NCI-H2227 treated with DMSO at 0.1 percent for 48 hours (cell line): ENCODE measurements around the gene ASAP2.
A peak's percentile ranks its signal among the peaks of the same experiment; 100 is the strongest.

Experiments used
- DNase-seq: peaks from one replicate; lab custom pipeline; 2025; lab: John Stamatoyannopoulos, UW

ASAP2 gene

DNA sequence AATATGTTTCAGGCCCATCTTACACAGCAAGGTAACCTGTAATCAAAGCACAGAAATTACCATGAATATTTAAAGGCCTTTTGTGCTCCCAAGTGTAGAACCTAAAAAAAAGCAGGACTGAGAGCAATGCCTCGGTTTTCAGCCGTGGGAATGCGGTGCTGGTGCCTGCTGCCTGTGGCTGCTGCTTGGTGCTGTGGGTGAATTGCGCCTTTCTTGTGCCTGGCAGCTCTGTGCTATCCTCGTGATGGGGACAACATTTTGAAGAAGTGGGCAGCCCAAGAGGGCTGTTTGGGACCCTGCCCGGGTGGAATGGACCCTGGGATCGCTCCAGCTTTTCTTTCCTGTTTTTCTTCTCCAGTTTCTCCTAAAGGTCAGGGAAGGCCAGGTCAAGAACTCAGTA, 91.2 kb downstream of the ASAP2 start:
- no peak for DNase-seq

DNA sequence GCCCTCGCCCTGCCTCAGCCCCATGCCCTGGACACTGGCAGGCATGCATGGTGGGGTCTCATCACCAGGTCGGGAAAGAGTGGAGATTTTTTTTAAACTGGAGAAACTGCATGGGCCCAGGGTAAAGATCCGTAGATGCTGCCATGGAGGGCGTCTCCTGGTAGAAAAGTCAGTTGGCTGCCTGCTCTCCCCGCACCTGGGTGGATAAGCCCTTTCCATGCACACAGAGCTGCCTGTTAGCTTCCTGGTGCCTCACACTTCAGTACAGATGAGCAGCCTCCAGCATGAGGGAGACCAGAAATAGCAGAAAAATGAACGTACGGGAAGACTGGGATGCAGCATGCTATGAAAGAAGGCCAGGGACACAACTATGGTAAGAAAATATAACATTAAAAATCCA, 92.0 kb downstream of the ASAP2 start:
- DNase-seq, result no peak

DNA sequence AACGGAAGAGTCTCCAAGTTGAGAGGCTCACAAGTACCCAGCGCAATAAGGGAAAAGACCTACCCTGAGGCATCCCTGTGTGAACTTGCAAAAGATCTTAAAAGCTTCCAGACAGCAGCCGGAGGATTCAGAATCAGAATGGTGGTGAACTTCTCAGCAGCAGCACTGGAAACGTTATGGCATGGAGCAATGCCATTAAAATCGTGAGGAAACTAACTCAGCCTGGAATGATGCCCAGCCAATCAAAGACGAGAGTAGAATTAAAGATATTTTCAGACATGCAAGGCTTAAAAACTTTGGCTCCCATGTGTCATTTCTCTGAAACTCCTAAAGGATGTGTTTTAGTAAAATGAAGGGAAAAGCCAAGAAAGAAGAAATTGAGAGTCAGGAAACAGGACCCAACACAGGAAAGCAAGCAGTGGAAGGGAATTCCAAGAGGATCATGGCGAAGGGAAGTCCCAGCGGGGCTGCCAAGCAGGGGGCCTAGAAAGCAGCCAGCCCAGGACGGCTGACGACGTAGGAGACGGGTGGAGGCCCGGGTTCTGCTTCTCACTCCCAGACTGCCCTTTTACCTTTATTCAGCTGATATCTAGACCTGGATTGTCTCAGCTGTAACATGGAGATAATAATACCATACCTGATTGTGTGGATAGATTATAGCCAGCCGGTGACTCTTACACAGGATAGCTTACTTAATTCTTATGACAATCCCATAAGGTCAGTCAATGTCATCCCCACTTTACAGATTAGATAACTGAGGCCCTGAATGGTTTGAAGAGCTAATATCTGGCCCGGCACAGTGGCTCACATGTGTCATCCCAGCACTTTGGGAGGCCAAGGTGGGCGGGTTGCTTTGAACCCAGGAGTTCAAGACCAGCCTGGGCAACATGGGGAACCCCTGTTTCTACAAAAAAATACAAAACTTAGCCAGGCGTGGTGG, 92.8 kb downstream of the ASAP2 start:
- no peak for DNase-seq

DNA sequence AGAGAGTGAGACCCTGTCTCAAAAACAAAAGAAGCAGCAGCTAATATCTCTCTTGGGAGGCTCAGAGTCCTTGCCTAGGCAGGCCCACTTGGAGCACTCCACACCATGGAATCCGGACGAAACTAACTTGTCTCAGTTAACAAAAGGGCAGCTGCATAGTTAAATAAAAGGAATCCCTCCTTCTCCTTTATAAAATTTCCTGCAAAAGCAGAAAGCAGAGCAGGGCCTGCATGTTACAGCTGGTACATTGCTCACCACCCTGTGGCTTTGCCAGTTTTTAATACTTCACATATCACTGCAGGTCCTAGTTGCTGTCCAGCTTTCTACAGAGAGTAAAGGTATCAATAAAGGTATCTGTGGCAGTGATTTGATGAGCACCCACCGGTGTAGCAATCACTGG, 93.6 kb downstream of the ASAP2 start:
- no peak for DNase-seq

DNA sequence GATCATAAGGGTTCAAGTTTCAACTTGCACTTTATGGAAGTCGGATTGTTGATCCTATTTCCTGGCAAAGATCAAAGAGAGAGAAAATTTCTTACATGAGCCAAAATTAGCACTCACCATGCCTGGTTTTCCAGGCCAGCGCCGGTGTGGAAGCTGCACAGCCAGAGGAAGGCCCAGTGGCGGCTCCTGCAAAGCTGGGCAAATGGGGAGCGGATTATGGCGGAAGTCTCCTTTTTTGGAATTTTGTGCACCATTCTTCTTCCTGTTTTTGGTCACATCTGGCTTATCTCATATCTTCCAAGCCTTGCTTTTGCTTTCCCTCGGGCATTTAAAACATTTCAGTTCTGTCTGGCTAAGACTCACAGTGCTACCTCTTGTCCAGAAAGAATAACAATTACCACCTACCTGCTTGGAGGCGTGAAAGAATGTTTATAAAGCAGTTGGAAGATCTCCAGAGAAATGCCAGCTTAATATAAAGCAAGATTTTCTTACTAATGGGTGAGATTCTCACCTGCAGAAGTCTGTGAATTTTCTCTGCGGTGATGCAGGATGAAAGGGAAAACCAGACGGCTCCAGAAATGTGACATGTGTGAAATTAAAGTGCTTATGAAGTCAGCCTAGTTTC, 94.3 kb downstream of the ASAP2 start:
- no peak for DNase-seq

DNA sequence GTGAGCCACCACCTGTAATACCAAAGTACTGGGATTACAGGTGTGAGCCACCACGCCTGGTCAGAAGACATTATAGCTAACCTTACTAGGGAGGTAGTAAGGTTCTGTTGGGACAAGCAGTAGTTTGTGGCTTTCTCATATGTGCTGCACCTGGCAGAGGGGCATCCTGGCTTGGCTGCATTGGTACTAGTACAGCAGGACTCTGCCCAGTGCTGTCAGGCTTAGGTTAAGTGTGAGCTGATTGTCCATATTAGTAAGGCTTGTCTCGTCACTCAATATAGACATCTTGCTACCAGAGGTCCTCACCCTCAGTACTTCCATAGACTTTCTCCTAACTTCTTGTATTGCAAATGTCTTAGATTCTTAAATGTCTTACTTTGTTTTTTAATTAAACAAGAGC, 96.1 kb downstream of the ASAP2 start:
- DNase-seq, result no peak

DNA sequence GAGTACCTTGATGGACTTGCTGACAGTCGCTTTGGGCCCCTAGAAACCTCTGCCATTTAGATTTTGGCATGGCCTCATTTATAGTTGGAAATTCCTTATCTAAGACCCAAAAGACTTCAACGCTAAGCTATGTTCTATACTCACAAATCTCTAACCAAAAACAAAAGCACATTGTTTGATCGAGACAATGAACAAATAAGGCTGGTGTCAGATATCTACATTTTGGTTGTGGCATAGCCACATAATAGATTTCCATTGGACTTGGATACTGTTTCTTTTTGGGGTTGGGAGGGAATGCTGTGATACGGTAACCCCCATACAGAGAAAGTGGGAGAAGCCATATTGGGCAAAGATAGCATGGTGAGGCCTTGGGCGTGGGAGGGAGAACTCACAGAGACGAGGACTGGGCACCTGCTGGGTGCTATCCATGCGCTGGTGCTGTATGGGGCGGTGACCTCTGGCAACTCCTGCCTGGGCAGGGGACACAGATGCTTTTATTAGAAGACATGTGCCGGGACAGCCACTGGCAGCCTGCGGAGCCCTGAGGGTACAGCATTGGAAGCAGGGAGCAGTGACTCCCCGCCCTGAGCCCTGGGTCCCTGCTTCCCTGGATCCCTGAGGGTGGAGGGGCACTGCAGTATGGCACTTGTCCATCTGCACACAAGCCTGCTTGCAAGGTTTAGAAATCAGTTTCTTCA, 97.1 kb downstream of the ASAP2 start:
- DNase-seq, result no peak

DNA sequence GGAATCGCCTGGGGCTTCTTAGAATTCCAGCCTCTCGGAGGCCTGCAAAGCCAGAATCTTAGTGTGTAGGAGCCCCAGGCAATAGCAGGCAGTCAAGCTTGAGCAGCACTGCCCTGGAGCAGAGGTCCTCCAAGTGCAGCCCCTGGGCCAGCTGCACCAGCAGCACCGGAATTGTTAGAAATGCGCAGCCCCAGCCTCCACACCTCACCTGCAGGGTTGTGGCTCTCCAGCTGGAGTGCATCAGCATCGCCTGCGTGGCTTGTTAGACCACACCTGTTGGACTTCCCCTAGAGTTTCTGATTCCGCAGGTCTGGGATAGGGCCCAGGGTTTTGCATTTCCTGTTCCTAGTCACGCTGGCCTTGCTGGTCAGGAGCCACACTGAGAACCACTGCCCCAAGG, 100.3 kb downstream of the ASAP2 start:
- DNase-seq, result no peak

DNA sequence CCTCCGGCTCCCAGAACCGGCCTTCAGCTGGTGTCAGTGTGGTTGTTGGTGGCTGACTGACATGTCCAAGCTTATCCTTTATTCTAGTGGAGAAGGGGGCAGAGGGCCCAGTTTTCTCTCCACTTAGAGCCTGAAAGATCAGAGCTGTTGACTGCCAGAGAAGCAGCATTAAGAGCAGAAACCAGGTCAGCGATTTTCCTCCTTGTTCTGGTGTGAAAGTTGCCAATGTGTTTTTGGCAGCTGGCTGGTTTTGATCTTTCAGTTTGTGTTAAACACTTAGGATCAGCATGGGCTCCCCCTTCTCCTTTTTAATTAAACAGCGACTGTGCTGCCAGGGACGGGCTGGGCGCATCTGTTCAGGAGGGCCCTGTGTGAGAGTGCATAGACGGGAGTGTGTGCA, 100.9 kb downstream of the ASAP2 start:
- no peak for DNase-seq

DNA sequence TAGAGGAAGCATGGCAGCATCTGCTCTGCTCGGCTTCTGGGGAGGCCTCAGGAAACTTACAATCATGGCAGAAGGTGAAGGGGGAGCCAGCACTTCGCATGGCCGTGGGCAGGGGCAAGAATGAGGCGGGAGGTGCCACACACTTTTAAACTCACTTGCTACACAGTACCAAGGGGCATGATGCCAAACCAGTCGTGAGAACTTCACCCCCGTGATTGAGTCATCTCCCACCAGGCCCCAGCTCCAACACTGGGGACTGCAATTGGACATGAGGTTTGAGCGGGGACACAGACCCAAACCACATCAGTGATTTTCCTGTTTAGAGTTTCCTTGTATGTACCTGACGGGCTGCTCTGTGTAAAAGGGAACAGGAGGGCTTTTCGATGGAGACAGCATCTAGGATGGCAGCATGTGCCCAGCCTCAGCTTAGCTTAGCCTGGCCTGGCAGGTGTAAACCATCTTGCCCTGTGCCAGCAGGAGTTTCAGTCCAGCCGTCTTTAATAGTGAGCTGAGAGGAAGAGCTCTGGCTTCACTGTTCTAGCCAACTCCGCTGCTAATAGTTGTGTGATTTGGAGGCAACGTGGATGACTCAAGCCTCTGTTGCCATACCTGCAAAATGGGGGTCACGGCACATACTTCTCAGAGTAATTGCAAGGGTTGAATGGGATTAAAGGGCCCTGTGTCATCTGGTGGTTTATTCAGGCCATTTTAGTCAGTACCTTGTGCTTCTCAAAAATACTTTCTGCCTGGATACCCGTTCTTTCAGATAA, 101.8 kb downstream of the ASAP2 start:
- no peak for DNase-seq

DNA sequence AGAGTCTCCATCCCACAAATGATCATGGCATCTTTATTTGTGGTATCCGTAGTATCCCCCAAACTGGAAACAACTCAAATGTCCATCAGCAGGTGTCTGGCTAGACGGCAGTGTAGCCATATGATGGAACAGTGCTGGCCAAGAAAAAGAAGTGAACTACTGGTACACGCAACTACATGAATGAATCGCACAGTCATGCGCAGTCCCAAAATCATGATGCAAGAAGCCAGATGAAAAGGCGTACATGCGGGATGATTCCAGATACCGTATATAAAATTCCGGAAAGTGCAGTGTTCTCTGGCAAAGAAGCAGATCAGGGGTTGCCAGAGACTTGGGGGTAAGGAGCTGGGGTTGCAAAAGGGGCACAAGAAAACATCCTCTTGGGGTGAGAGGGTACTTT, 102.5 kb downstream of the ASAP2 start:
- no peak for DNase-seq

DNA sequence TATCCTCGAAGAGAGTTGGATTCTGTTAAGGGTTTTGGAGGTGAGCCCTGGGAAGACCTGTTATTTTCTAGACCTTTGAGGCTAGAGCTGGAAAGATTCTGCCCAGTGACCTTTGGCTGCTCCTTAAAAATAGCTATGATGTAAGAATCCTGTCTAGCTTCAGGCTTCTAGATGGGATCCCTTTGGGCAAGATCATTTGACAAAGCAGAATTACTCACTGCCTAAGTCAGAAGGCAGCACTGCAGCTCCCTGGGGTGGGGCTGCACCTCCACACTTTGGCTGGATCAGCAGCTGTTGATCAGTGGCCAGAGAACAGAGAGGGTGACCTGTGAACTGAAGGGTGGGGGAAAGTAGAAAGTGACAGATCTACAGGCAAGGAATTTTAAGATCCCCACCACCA, 103.8 kb downstream of the ASAP2 start:
- no peak for DNase-seq

DNA sequence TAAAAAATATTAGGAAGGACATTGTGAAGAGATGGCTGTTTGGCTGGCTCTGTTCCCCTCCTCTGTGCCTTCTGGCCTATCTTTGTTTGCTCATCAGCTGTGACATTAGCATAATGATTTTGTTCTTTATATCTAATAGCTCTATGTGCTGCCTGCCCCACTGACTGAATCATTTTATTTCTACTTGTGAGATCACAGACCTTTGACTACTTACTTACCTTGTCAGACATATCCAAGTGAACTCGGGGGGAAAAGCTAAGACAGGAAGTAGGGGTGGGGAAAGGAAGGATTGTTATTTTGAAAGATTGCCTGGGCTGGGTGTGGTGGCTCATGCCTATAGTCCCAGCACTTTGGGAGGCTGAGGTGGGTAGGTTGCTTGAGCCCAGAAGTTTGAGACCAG, 104.2 kb downstream of the ASAP2 start:
- DNase-seq, result no peak

DNA sequence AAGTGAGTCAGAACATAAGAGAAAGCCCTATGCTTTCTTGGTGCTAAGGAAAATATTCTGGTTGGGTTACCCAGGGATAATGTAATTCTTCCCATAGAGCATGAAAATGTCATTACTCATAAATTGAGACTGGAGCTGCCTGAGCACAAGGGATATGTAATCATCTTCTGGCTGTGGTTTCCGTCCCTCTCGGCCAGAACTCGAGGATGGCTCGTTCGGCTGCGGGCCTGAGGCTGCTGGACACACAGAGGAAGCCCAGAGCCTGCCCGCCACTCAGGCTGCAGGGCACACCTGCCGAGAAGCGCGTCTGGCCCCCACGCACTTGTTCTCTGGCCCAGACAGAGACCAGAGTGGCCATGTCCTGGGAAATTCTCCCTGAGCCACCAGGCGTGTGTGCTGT, 104.9 kb downstream of the ASAP2 start:
- peak; percentile 27 for DNase-seq

DNA sequence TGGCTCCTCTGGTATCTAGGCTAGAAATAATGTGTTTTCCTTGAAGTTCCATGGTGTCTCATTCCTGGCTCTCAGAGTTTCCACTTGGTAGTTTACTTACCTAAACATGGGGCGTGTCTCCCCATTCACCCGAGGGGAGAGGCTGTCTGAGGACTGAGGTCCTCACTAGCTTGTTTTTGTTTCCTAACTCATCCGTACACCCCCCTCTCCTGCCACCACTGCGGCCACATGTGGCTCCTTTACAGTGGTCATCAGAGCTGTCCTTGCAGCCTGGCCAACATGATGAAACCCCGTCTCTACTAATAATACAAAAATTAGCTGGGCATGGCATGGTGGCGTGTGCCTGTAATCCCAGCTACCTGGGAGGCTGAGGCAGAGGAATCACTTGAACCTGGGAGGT, 106.0 kb downstream of the ASAP2 start:
- no peak for DNase-seq

DNA sequence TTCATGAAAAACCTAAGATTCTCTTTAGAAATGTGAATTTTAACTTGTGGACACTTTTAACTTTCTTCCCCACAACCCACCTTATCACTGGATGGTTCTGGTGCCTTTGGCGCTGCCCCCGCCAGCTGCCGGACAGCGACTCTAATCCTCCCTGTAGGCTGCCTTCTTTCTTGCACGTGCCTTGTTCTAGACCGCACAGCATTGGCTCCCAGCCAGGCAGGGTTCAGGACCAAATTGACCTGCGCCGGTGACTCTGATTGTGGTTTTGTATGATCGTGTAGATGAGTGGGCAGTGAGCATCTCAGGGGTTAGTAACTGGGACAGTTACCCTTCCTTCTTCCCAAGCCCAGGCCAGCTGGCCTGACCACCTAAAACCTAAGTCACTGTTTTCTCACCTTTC, 106.8 kb downstream of the ASAP2 start:
- DNase-seq, result no peak

DNA sequence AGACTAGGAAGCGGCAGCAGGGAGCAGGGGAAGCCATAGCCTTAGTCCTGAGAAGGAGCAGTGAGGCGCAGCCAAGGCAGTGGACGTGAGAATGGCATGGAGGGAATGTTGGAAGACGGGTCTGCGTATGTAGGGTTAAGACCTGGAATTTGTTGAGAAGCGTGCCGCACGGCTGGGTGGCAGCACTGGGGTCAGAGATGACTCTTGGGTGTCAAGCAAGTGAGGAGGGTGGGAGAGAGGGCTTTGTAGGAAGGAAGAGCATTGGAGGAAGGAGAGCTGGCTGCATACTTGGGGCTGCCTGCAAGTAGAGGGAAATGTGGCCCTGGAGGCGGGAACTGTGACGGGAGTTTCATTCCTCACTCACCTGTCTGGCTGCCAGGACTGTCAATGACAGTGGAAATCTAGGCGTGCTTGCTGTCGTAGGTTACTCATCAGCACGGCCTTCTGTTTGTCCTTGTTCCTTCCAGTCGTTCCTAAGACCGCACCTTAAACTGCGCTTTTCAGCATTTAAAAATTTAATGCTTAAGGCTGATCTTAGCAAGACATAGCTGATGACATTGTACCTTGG, 108.8 kb downstream of the ASAP2 start:
- no peak for DNase-seq

DNA sequence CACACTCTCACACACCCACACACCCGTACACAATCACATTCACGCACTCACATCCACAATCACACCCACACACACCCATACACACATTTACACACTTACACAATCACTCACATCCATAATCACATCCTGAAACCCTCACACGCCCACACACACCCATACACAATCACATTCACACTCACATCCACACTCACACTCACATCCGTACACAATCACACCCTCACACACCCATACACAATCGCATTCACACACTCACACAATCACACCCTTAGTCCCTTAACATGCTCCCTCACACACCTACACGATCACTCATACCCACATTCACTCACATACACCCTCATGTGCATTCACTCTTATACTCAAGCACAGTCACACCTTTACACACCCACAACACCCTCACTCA, 110.9 kb downstream of the ASAP2 start:
- no peak for DNase-seq

DNA sequence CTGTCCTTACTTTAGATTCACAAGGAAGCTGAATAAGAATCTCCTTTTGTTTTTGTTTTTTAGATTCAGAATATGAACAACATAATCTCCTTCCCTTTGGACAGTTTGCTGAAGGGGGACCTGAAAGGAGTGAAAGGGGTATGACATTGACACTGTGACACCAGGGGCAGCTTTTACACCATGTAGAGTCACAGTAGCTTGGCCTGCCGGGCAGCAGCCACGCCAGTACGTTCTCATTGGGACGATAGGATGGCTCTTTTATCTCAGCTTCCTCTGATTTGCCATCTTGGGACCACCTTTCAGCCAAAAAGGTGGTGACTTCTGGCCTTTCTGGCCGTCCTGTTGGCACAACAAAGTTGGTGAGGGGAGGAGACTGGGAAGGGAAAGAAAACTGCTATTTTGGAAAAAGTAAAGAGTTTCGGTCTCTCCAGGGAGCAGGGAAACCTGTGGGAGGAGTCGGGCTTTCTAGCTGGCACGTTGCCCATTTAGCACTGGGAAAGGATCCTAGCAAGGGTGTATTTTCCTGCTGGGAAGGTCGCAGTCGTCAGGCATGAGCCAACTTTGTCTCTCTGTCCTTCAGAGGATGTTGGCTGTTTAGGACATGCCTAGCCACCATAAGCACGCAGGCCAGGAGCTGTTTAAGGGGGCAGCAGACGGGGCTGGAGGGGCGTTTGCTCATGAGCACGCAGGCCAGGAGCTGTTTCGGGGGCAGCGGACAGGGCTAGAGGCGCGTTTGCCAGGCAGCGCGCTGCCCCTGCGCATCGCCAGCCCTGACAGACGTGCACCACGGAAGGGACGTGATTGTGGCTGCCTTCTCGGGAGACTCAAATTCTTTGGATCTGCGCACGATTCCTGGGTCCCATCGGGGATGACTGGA, 112.1 kb downstream of the ASAP2 start:
- peak; percentile 61 for DNase-seq

DNA sequence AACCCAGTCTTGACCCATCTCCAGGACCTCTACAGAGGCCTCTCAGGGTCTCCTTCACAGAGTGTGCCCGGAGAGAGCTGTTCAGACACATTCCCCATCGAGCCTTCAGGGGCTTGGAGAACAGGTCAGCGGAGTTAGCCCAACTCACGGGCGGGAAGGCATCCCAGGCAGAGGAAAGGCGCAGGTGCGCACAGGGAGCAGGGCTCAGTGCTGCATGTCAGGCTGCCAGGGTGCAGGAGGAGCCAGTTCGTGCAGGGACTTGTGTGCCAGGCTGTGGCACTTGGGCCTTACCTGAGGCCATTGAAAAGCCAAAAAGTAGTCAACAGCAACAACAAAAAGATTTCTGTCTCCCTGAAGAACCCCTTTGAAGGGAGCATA, 112.7 kb downstream of the ASAP2 start:
- no peak for DNase-seq

DNA sequence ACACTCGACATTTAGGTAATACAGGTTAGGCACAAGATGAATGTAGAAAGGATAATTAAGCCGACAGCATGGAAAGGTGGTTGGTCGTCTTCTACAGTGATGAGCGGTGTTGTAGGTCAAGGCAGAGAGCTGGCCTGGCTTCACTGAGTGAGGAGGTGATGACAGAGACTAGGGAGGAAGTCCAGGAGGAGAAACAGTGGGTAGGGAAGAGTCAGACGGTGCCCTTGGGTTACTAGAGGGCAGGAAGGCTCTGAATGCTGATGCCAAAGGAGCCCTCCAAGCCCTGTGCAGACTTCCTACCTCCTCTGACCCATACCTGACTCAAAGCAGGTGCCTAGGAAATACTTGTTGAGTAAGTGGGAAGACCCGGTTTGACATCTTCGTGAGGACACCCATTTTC, 116.0 kb downstream of the ASAP2 start:
- DNase-seq, result no peak
